ENCODE data around the gene PARL. TPM values are rescaled to one million over a fixed set of nuclear protein-coding genes. Genes with fewer than 3 reads are reported as not detected.

The PARL gene
- total and polyA plus RNA-seq, 9 donors, result 32.7 to 65.0 (median 55.6) TPM

- H3K4me3 ChIP-seq, result no peak overlapping the region
- no peaks in the 10 kb centered on the region for H3K9me3 ChIP-seq
- no peaks in the 10 kb centered on the region for H3K36me3 ChIP-seq
- no peak overlapping the region for H3K27ac ChIP-seq
- H3K27me3 ChIP-seq, result no peaks in the 10 kb centered on the region
- 81 to 90% (median 88%) methylated on average over 6 of the region's 6 CpGs for WGBS, 3 donors
- peaks cover 4% of the 10 kb centered on the region for H3K4me1 ChIP-seq (ENCODE audit: insufficient read depth)
- TF ChIP-seq EP300 (IDR thresholded peaks at IDR 0.05) (no peak), POLR2A (IDR thresholded peaks at IDR 0.05) (no peak), CTCF (IDR thresholded peaks at IDR 0.05) (no peak)
- no peak for DNase-seq
- intact Hi-C loops (cut with DNase I), result no loop called here
Observed at GRCh38 chr3:183819831-183820230, 64.8 kb downstream of the PARL start.

- DNase-seq, result no peak
- 84 to 88% (median 86%) methylated on average over 24 to 25 of the region's 25 CpGs for WGBS, 3 donors
- intact Hi-C loops (cut with DNase I), result no loop called here
- Histone ChIP-seq H3K4me3 (no peak overlapping the region), H3K36me3 (no peaks in the 10 kb centered on the region), H3K9me3 (no peaks in the 10 kb centered on the region), H3K27me3 (no peaks in the 10 kb centered on the region), H3K27ac (no peak overlapping the region), H3K4me1 (ENCODE audit: insufficient read depth) (no peaks in the 10 kb centered on the region)
- TF ChIP-seq CTCF (IDR thresholded peaks at IDR 0.05) (no peak), POLR2A (IDR thresholded peaks at IDR 0.05) (no peak), EP300 (IDR thresholded peaks at IDR 0.05) (no peak)
Observed at GRCh38 chr3:183818706-183819624, 65.7 kb downstream of the PARL start.

GRCh38 chr3:183818041-183818620 is 66.5 kb downstream of the PARL start:
- no peaks in the 10 kb centered on the region for H3K4me1 ChIP-seq (ENCODE audit: insufficient read depth)
- no peak overlapping the region for H3K4me3 ChIP-seq
- no peak overlapping the region for H3K27ac ChIP-seq
- WGBS, 3 donors, result 77 to 85% (median 84%) methylated on average over 14 of the region's 14 CpGs
- no peaks in the 10 kb centered on the region for H3K27me3 ChIP-seq
- no peak for DNase-seq
- H3K9me3 ChIP-seq, result no peaks in the 10 kb centered on the region
- TF ChIP-seq CTCF (IDR thresholded peaks at IDR 0.05) (no peak), POLR2A (IDR thresholded peaks at IDR 0.05) (no peak), EP300 (IDR thresholded peaks at IDR 0.05) (no peak)
- intact Hi-C loops (cut with DNase I), result no loop called here
- no peaks in the 10 kb centered on the region for H3K36me3 ChIP-seq

- Histone ChIP-seq H3K36me3 (no peaks in the 10 kb centered on the region), H3K9me3 (no peaks in the 10 kb centered on the region), H3K4me3 (no peak overlapping the region), H3K27me3 (no peaks in the 10 kb centered on the region), H3K4me1 (ENCODE audit: insufficient read depth) (no peaks in the 10 kb centered on the region), H3K27ac (no peak overlapping the region)
- intact Hi-C loops (cut with DNase I), result no loop called here
- TF ChIP-seq POLR2A (IDR thresholded peaks at IDR 0.05) (no peak), CTCF (IDR thresholded peaks at IDR 0.05) (no peak), EP300 (IDR thresholded peaks at IDR 0.05) (no peak)
- 83 to 92% (median 89%) methylated on average over 8 to 9 of the region's 9 CpGs for WGBS, 3 donors
- no peak for DNase-seq
Observed at GRCh38 chr3:183817639-183818038, 67.0 kb downstream of the PARL start.
